K562 (cell line): ENCODE results near the gene DROSHA. TPM values are rescaled to one million over a fixed set of nuclear protein-coding genes. Genes with fewer than 3 reads are reported as not detected.

Experiments
- ATAC-seq: fragments of 200-7000 bp; cut with Tn5 transposase; 3 replicates; pipeline ENCODE4 v1.9.1; 2020; ENCODE audit warnings: moderate library complexity
- BruUV-seq: library from RNA; stranded (reverse); fragments of 400-500 nt; replicated peaks from 2 replicates; lab custom pipeline; 2021; lab: Mats Ljungman, UMichigan
- CTCF ChIA-PET: fragments of 300-600 bp; formaldehyde crosslinking; extraction: SDS; loops from one replicate; lab custom pipeline; 2021; ENCODE audit warnings: low intra/inter-chr PET ratio; lab: Yijun Ruan, JAX
- POLR2A ChIA-PET: fragments of 300-600, 350-650 bp; sonication (Branson Sonifier 250); formaldehyde crosslinking; extraction: SDS; loops from one replicate; lab custom pipeline; 2021; ENCODE audit warnings: antibody characterized with exemption, inconsistent platforms; lab: Yijun Ruan, JAX
- DNase-seq, 4 experiments: peaks; one replicate each; pipeline versions ENCODE4 v3.0.0 to v3.0.0-alpha.2; 2011 to 2018; ENCODE audit warnings: low spot score in 3 of 4, mixed read lengths in 3 of 4; ENCODE audit errors: extremely low read depth in 1 of 4
- FAIRE-seq: peaks from 2 replicates; lab custom pipeline; 2011; peaks lifted over from hg19 to GRCh38; lab: Jason Lieb, UNC
- H2AFZ ChIP-seq: 2 replicates; pipeline ENCODE4 v1.6.0; 2011; ENCODE audit warnings: low read depth, low read length, control low read depth, inconsistent platforms
- H3K27ac ChIP-seq: fragments of 200-600 bp; 3 replicates; pipeline ENCODE4 v1.8.0; 2011; ENCODE audit warnings: low read depth, mild to moderate bottlenecking, control low read depth, inconsistent platforms, low read length, moderate library complexity, mixed read lengths; ENCODE audit errors: extremely low read depth
- H3K27me3 ChIP-seq, 2 experiments: fragments of 300-600 bp in 1 of 2; 2 replicates in 1 of 2; 3 replicates in 1 of 2; pipeline versions ENCODE4 v1.6.0 to v1.8.0; 2011; ENCODE audit warnings: inconsistent platforms in 2 of 2, low read length in 2 of 2, mild to moderate bottlenecking in 1 of 2, mixed read lengths in 1 of 2, moderate library complexity in 1 of 2; ENCODE audit not compliant: control insufficient read depth in 2 of 2, insufficient read depth in 2 of 2
- H3K36me3 ChIP-seq: fragments of 300-600 bp; 3 replicates; pipeline ENCODE4 v1.8.0; 2011; ENCODE audit warnings: mild to moderate bottlenecking, low read length, inconsistent platforms; ENCODE audit not compliant: control insufficient read depth, insufficient read depth
- H3K4me1 ChIP-seq, 2 experiments: fragments of 200-600 bp in 1 of 2; replicated peaks in 1 of 2; 2 replicates in 1 of 2; 3 replicates in 1 of 2; pipeline versions ENCODE4 v1.5.1 to v1.8.0; 2011; ENCODE audit warnings: inconsistent platforms in 2 of 2, low read length in 2 of 2, mild to moderate bottlenecking in 1 of 2, mixed read lengths in 1 of 2, moderate library complexity in 1 of 2; ENCODE audit not compliant: control insufficient read depth in 2 of 2, insufficient read depth in 2 of 2
- H3K4me2 ChIP-seq: 2 replicates; pipeline ENCODE4 v1.6.1; 2011; ENCODE audit warnings: low read length, control low read depth, inconsistent platforms, mixed read lengths; ENCODE audit not compliant: insufficient read depth
- H3K4me3 ChIP-seq: fragments of 200-600 bp; sonication (generic), shearing (Covaris generic); 2 replicates; pipeline ENCODE4 v1.5.1; 2016; ENCODE audit warnings: control low read depth, inconsistent platforms
- H3K79me2 ChIP-seq: fragments of 200-600 bp; 3 replicates; pipeline ENCODE4 v1.8.0; 2011; ENCODE audit warnings: low read length, inconsistent platforms; ENCODE audit not compliant: control insufficient read depth, insufficient read depth
- H3K9ac ChIP-seq, 2 experiments: 2 replicates each; pipeline versions ENCODE4 v1.6.0 to v1.6.1; 2011; ENCODE audit warnings: low read depth in 2 of 2, low read length in 2 of 2, control low read depth in 1 of 2, inconsistent platforms in 1 of 2, mild to moderate bottlenecking in 1 of 2, mixed read lengths in 1 of 2; ENCODE audit not compliant: insufficient read depth in 1 of 2
- H3K9me1 ChIP-seq: one replicate; pipeline ENCODE4 v1.6.0; 2011; ENCODE audit warnings: inconsistent platforms, mild to moderate bottlenecking, low read length, moderate library complexity; ENCODE audit not compliant: control insufficient read depth, insufficient read depth
- H3K9me3 ChIP-seq: replicated peaks from 2 replicates; pipeline ENCODE4 v1.5.1; 2011; ENCODE audit warnings: low read depth, low read length, inconsistent platforms; ENCODE audit not compliant: control insufficient read depth, insufficient read depth
- H4K20me1 ChIP-seq: replicated peaks from 2 replicates; pipeline ENCODE4 v1.6.1; 2011; ENCODE audit warnings: low read length, inconsistent platforms, mixed read lengths; ENCODE audit not compliant: control insufficient read depth, insufficient read depth
- CHCHD3 ChIP-seq: fragments of 250-450 bp; sonication (Bioruptor Pico); IDR thresholded peaks from 2 replicates; pipeline ENCODE4 v2.1.2; 2022; ENCODE audit warnings: mild to moderate bottlenecking
- HDAC2 ChIP-seq: fragments of 450-650 bp; IDR thresholded peaks from 2 replicates; pipeline ENCODE4 v1.6.1; 2016; ENCODE audit warnings: mild to moderate bottlenecking
- RNF219 ChIP-seq: fragments of 250-450 bp; sonication (Bioruptor Pico); IDR thresholded peaks from 2 replicates; pipeline ENCODE4 v1.5.0; 2022; ENCODE audit warnings: mild to moderate bottlenecking
- WHSC1 ChIP-seq: IDR thresholded peaks from one replicate; pipeline ENCODE4 v1.6.1; 2012; ENCODE audit warnings: low read length, control low read depth, inconsistent platforms
- ZC3H11A ChIP-seq: IDR thresholded peaks from 2 replicates; pipeline ENCODE4 v1.6.1; 2012; ENCODE audit warnings: low read depth, low read length, improper control_type of control experiment
- ZNF274 ChIP-seq: IDR thresholded peaks from 2 replicates; pipeline ENCODE4 v1.6.1; 2011; ENCODE audit warnings: low read depth, mild to moderate bottlenecking, low read length, moderate library complexity, borderline replicate concordance
- WGBS: fragments of 100-300 bp; shearing (Covaris generic); methylation state at CpG from one replicate; pipeline ENCODE4 v1.1.6; 2016; ENCODE audit warnings: low coverage, mixed read lengths; ENCODE audit not compliant: insufficient coverage; ENCODE audit errors: missing lambda C conversion rate; 5-methylcytosine and 5-hydroxymethylcytosine counted together
- in situ Hi-C: fragments of 300-500 bp; cut with MboI; formaldehyde crosslinking; loops from 4 replicates; pipeline ENCODE4 v1.15.0; 2018; ENCODE audit warnings: inconsistent platforms, mixed read lengths
- intact Hi-C: fragments of 100-400 bp; cut with micrococcal nuclease; formaldehyde crosslinking; loops from 2 replicates; pipeline ENCODE4 v1.14.2; 2022
- polyA plus RNA-seq, 8 experiments: library from polyadenylated mRNA; depleted of rRNA in 4 of 8; stranded (reverse) in 5 of 8; unstranded in 3 of 8; fragments of >200 nt; fragmentation: Nextera tagmentation in 2 of 8; fragmentation: Illumina TruSeq in 1 of 8; extraction: Ambion mirVana in 2 of 8; extraction: Trizol in 1 of 8; gene quantifications; 2 replicates each; pipeline versions ENCODE4 v1.2.1 to v1.2.3, GENCODE V29; 2011 to 2014; ENCODE audit warnings: inconsistent platforms in 1 of 8, missing spikeins in 1 of 8
- total RNA-seq, 7 experiments: library from RNA; depleted of rRNA in 6 of 7; stranded (reverse); fragments of >200 nt in 6 of 7; fragmentation: Illumina TruSeq in 2 of 7; extraction: Trizol in 2 of 7; gene quantifications; 2 replicates each; pipeline versions ENCODE4 v1.2.1 to v1.2.3, GENCODE V29; 2011 to 2021; ENCODE audit warnings: low replicate concordance in 1 of 7
- TF ChIP-seq, protein P1 (sequence below): conservative IDR thresholded peaks from 2 replicates; pipeline ENCODE4 v1.6.1; 2011; ENCODE audit warnings: low read depth, mild to moderate bottlenecking, low read length; ENCODE audit not compliant: control insufficient read depth

The DROSHA gene
- total and polyA plus RNA-seq, 9 of the 15 experiments (the other 6 are each of a cell fraction or from before 2014, with no cell fraction given) = 52.5 to 109 (median 68.9) TPM

DNA sequence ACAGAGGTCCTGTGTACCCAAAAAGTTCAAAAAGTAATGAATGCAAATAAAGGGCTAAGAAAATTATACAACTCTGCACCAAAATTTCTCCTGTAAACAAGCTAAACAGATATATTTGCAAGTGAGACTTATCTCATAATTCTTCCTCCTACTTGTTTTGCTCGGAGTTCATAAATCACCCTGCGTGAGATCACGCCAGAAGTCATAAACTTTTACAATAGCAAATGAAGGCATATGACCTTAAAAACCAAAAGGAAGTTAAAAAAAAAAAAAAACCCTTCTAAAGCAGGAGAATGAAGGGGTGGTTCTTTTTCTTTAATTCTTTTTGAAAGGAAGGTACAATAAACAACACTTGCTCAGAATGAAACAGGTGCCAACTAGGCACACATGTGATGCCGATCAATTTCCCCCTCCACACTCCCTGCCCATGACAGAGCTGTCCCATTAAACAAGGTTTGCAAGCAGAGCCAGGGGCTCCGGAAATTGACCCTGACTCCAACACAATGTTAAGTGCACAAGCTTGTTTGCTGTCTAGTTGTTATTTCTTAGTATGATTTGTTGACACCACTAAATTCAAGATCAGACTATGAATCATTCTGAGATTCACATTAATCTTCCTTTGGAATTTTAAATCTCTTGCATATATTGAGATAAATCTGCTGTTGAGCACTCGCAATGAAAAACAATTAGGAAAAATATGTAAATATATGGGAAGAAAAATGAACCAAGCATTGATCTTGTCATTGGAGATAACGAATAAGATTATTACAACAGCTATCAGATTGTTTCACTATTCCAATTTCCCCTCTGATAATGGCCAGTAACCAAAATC lies 46.3 kb downstream of the DROSHA start (continued):
- TF ChIP-seq, protein P1, sequence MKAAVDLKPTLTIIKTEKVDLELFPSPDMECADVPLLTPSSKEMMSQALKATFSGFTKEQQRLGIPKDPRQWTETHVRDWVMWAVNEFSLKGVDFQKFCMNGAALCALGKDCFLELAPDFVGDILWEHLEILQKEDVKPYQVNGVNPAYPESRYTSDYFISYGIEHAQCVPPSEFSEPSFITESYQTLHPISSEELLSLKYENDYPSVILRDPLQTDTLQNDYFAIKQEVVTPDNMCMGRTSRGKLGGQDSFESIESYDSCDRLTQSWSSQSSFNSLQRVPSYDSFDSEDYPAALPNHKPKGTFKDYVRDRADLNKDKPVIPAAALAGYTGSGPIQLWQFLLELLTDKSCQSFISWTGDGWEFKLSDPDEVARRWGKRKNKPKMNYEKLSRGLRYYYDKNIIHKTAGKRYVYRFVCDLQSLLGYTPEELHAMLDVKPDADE = no peak
- TF ChIP-seq RNF219 (no peak), HDAC2 (no peak), CHCHD3 (CRISPR knock-in tag) (no peak)

- in situ Hi-C loops = no loop called here
- no peak for FAIRE-seq
- CTCF ChIA-PET = no interaction called here
Measured at GRCh38 chr5:31481531-31482165, 50.2 kb downstream of the DROSHA start.

More at GRCh38 chr5:31481531-31482165, 50.2 kb downstream of the DROSHA start:
- H3K4me2 ChIP-seq = no peak overlapping the region
- intact Hi-C loops = no loop called here
- 92% methylated on average over 3 of the region's 3 CpGs for WGBS
- no peak overlapping the region for H2AFZ ChIP-seq
- no peaks in the 10 kb centered on the region for H3K4me1 ChIP-seq
- H3K9me1 ChIP-seq = no peaks in the 10 kb centered on the region
- H3K9me3 ChIP-seq = no peaks in the 10 kb centered on the region
- H3K27me3 ChIP-seq = no peaks in the 10 kb centered on the region
- 0 out of 2 replicates have a peak, but pooled peaks cover 3% of the 10 kb centered on the region for H4K20me1 ChIP-seq
- TF ChIP-seq ZNF274 (no peak), WHSC1 (peak; percentile 46), ZC3H11A (no peak)
- POLR2A ChIA-PET = interaction anchor here (1.0 kb wide), 1 partner anchor 14 kb away, joined by 3 read pairs; no protein-coding TSS in a partner anchor
- no peak overlapping the region for H3K4me3 ChIP-seq
- DNase-seq (no peak), ATAC-seq (peak; percentile 29; the same call in 1 of the 3 replicates)
- BruUV-seq = no TSS peak
- peaks cover 84% of the 10 kb centered on the region for H3K36me3 ChIP-seq
- H3K79me2 ChIP-seq = no peaks in the 10 kb centered on the region
- no peak overlapping the region for H3K27ac ChIP-seq
- H3K9ac ChIP-seq = no peak overlapping the region
